Parathyroid adenoma (tissue), 2 donors: ENCODE results near the gene CBLIF.
"Not testable (repeated sequence)": the region's sequence is repeated elsewhere in the genome, so short reads cannot be mapped to it uniquely, and the experiment has no call there.

ENCODE experiments used
- H2AFZ ChIP-seq: fragments of 300-600 bp; sonication (generic); one replicate; pipeline ENCODE4 v1.7.0; 2017; ENCODE audit warnings: antibody characterized with exemption, mild to moderate bottlenecking
- H3K27ac ChIP-seq: fragments of 300-600 bp; sonication (generic); one replicate; pipeline ENCODE4 v1.7.0; 2017
- H3K27me3 ChIP-seq: fragments of 300-600 bp; sonication (generic); one replicate; pipeline ENCODE4 v1.7.0; 2017; ENCODE audit warnings: low read length; ENCODE audit not compliant: control insufficient read depth, insufficient read depth
- H3K36me3 ChIP-seq: fragments of 300-600 bp; sonication (generic); one replicate; pipeline ENCODE4 v1.7.0; 2017; ENCODE audit warnings: low read length; ENCODE audit not compliant: control insufficient read depth, insufficient read depth
- H3K4me1 ChIP-seq: fragments of 300-600 bp; sonication (generic); one replicate; pipeline ENCODE4 v1.7.0; 2017; ENCODE audit warnings: control low read depth
- H3K4me2 ChIP-seq: fragments of 300-600 bp; sonication (generic); one replicate; pipeline ENCODE4 v1.7.0; 2017; ENCODE audit warnings: low read length
- H3K4me3 ChIP-seq: fragments of 300-600 bp; sonication (generic); one replicate; pipeline ENCODE4 v1.7.0; 2017; ENCODE audit warnings: low read depth, low read length
- H3K79me2 ChIP-seq: fragments of 300-600 bp; sonication (generic); one replicate; pipeline ENCODE4 v1.7.0; 2017; ENCODE audit warnings: control low read depth
- H3K9ac ChIP-seq: fragments of 300-600 bp; sonication (generic); one replicate; pipeline ENCODE4 v1.7.0; 2017; ENCODE audit warnings: mild to moderate bottlenecking
- H3K9me3 ChIP-seq: fragments of 300-600 bp; sonication (generic); one replicate; pipeline ENCODE4 v1.7.0; 2017; ENCODE audit warnings: low read length; ENCODE audit not compliant: control insufficient read depth
- TF ChIP-seq, protein P1 (sequence below): fragments of 300-600 bp; sonication (generic); IDR thresholded peaks from one replicate; pipeline ENCODE4 v1.7.0; 2017; ENCODE audit warnings: antibody characterized with exemption, mild to moderate bottlenecking
- donor health status: primary hyperparathyroidism.

CBLIF gene

DNA sequence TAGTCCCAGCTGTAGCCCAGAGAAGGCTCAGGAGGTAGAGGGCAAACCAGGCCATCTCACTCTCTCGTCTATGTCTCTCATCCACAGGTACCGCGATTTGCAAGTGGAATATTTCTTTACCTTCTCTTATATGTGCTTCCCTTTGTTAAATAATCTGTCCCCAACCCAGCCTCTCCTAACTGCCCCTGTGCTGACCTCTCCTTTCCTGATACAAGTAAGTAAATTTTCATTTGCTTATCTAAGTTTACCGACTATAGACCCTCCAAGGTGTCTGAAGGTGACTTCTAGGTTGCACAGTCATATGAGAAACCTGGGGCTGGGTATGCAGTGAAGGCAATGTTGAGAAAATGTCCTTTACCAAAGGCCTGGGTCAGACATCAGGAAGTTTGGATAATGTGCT, at the start of gene CBLIF:
Gene CBLIF, minus strand, starts transcription at position 101 of the 400 bp plus-strand sequence. Its CDS starts 46 bp downstream, at position 55.
- H3K4me3 ChIP-seq: no peak within 1 kb of the TSS
- no peaks in the 10 kb centered on the region for H3K36me3 ChIP-seq
- no peak within 1 kb of the TSS for H3K27ac ChIP-seq
- H3K9ac ChIP-seq: no peak within 1 kb of the TSS
- TF ChIP-seq, protein P1, sequence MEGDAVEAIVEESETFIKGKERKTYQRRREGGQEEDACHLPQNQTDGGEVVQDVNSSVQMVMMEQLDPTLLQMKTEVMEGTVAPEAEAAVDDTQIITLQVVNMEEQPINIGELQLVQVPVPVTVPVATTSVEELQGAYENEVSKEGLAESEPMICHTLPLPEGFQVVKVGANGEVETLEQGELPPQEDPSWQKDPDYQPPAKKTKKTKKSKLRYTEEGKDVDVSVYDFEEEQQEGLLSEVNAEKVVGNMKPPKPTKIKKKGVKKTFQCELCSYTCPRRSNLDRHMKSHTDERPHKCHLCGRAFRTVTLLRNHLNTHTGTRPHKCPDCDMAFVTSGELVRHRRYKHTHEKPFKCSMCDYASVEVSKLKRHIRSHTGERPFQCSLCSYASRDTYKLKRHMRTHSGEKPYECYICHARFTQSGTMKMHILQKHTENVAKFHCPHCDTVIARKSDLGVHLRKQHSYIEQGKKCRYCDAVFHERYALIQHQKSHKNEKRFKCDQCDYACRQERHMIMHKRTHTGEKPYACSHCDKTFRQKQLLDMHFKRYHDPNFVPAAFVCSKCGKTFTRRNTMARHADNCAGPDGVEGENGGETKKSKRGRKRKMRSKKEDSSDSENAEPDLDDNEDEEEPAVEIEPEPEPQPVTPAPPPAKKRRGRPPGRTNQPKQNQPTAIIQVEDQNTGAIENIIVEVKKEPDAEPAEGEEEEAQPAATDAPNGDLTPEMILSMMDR: no peak
- no peak within 1 kb of the TSS for H2AFZ ChIP-seq
- no peaks in the 10 kb centered on the region for H3K9me3 ChIP-seq
- H3K4me1 ChIP-seq: no peaks in the 10 kb centered on the region
- no peak within 1 kb of the TSS for H3K4me2 ChIP-seq
- H3K79me2 ChIP-seq: no peaks in the 10 kb centered on the region
- H3K27me3 ChIP-seq: no peaks in the 10 kb centered on the region

DNA sequence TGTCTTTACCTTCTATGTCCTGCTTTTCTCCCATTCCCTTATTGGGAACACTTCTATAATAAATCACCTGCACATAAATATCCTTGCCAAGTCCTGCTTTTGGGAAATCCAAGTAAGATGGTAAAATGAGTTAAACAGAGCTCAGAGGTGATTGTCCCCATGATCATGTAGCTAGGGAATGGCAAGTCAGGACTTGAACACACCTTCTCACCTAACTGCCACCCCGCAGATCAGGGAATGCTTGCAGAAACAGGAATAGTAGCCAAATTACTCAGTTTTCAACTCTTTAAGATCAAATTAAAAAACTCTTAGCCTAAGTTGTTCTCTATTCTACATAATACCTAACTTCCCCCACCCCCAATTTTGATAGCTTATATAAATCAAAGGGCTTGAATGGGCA, 49.3 kb upstream of the CBLIF start:
- Histone ChIP-seq H2AFZ (no peak overlapping the region), H3K4me1 (no peaks in the 10 kb centered on the region), H3K4me2 (no peak overlapping the region), H3K9me3 (no peaks in the 10 kb centered on the region), H3K36me3 (no peaks in the 10 kb centered on the region), H3K27ac (no peak overlapping the region), H3K27me3 (no peaks in the 10 kb centered on the region), H3K79me2 (no peaks in the 10 kb centered on the region), H3K4me3 (no peak overlapping the region), H3K9ac (no peak overlapping the region)
- TF ChIP-seq, protein P1: no peak

DNA sequence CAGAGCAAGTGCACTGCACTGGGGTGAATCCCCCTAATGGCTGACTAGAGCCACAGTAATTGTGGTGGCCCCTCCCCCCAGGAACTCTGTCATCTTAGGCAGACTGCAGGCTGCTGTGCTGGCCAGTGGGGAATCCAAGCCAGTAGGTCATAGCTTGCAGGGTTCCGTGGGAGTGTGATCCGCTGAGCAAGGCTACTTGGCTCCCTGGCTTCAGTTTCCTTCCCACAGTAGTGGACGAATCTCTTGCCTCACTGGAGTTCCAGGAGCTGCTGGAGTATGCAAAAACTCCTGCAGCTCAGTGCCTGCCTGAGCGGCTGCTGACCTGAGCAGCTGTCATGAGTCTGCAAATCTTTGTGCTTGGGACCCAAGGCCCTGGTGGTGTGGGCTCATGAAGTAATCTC, 46.5 kb upstream of the CBLIF start:
- TF ChIP-seq, protein P1: no peak
- Histone ChIP-seq H2AFZ (no peak overlapping the region), H3K4me1 (no peaks in the 10 kb centered on the region), H3K4me2 (no peak overlapping the region), H3K27me3 (no peaks in the 10 kb centered on the region), H3K9ac (no peak overlapping the region), H3K9me3 (no peaks in the 10 kb centered on the region), H3K4me3 (no peak overlapping the region), H3K79me2 (no peaks in the 10 kb centered on the region), H3K27ac (no peak overlapping the region), H3K36me3 (no peaks in the 10 kb centered on the region)

- not testable (repeated sequence) for H3K9me3 ChIP-seq, H3K4me3 ChIP-seq, H3K36me3 ChIP-seq
These were observed 41.9 kb upstream of the CBLIF start for GRCh38 chr11:59887156-59887555.

DNA sequence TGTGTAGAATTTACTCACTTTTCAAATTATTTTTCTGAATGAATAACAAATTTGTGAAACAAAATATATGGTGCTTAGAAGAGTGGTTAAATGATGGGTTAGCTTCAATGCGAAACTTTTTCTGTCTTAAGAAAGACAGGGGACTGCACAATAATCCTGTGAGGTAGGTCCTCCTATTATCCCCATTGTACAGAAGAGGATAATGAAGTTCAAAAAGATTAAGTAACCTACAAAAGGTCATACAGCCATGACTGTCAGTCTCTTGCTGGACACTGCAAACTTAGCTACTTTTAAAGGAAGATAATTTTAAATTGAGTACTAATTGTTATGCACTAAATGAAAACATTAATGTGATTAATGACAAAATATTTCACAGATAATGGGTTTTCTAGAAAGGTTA, 38.3 kb upstream of the CBLIF start:
- TF ChIP-seq, protein P1: no peak

More at GRCh38 chr11:59887156-59887555, 41.9 kb upstream of the CBLIF start:
- not testable (repeated sequence) for H3K27ac ChIP-seq, H3K4me2 ChIP-seq, H3K9ac ChIP-seq, H3K27me3 ChIP-seq, H2AFZ ChIP-seq, H3K4me1 ChIP-seq, H3K79me2 ChIP-seq

More for the DNA sequence above, 38.3 kb upstream of the CBLIF start:
- H3K27me3 ChIP-seq: no peaks in the 10 kb centered on the region
- no peaks in the 10 kb centered on the region for H3K79me2 ChIP-seq
- no peak overlapping the region for H3K4me3 ChIP-seq
- H3K9ac ChIP-seq: no peak overlapping the region
- no peaks in the 10 kb centered on the region for H3K36me3 ChIP-seq
- H3K4me2 ChIP-seq: no peak overlapping the region
- H3K9me3 ChIP-seq: no peaks in the 10 kb centered on the region
- H3K4me1 ChIP-seq: no peaks in the 10 kb centered on the region
- H3K27ac ChIP-seq: no peak overlapping the region
- H2AFZ ChIP-seq: no peak overlapping the region
